H1 (cell line): ENCODE measurements around the gene CDHR5. TPM values are rescaled to one million over a fixed set of nuclear protein-coding genes. Genes with fewer than 3 reads are reported as not detected.

Source experiments
- CTCF ChIA-PET: fragments of 300-600 bp; sonication (Branson Sonifier 250); formaldehyde crosslinking; loops from one replicate; lab custom pipeline; 2021; ENCODE audit not compliant: partially characterized antibody; lab: Charles Lee
- POLR2A ChIA-PET: fragments of 300-600 bp; sonication (Branson Sonifier 250); formaldehyde crosslinking; loops from one replicate; lab custom pipeline; 2021; ENCODE audit warnings: inconsistent platforms; ENCODE audit not compliant: partially characterized antibody; lab: Charles Lee
- DNase-seq, 2 experiments: peaks; one replicate each; pipeline versions ENCODE4 v3.0.0 to v3.0.0-alpha.2; 2010 to 2022; ENCODE audit warnings: low spot score in 2 of 2, low read depth in 1 of 2, mixed read lengths in 1 of 2
- FAIRE-seq: peaks from 2 replicates; lab custom pipeline; 2011; peaks lifted over from hg19 to GRCh38; lab: Jason Lieb, UNC
- H2AFZ ChIP-seq: 2 replicates; pipeline ENCODE4 v1.8.1; 2012; ENCODE audit warnings: low read length, inconsistent platforms
- H2AK5ac ChIP-seq: 2 replicates; pipeline ENCODE4 v1.6.1; 2013; ENCODE audit warnings: low read depth, low read length
- H2BK120ac ChIP-seq: replicated peaks from 2 replicates; pipeline ENCODE3; 2013; ENCODE audit warnings: low read depth, low read length, inconsistent platforms
- H2BK12ac ChIP-seq: 2 replicates; pipeline ENCODE4 v1.6.1; 2013; ENCODE audit warnings: low read depth, low read length
- H2BK15ac ChIP-seq: 2 replicates; pipeline ENCODE4 v1.6.1; 2013; ENCODE audit warnings: low read length
- H2BK20ac ChIP-seq: 2 replicates; pipeline ENCODE4 v1.6.1; 2013; ENCODE audit warnings: low read length
- H2BK5ac ChIP-seq: 2 replicates; pipeline ENCODE4 v1.6.1; 2013; ENCODE audit warnings: low read depth, low read length
- H3K14ac ChIP-seq: 2 replicates; pipeline ENCODE4 v1.6.1; 2013; ENCODE audit warnings: inconsistent platforms; ENCODE audit not compliant: insufficient read length
- H3K18ac ChIP-seq: 2 replicates; pipeline ENCODE4 v1.6.1; 2013; ENCODE audit warnings: low read length; ENCODE audit errors: extremely low read depth
- H3K23ac ChIP-seq: 2 replicates; pipeline ENCODE4 v1.6.1; 2013; ENCODE audit warnings: inconsistent platforms; ENCODE audit not compliant: insufficient read length
- H3K23me2 ChIP-seq: 2 replicates; pipeline ENCODE4 v1.6.1; 2013; ENCODE audit warnings: low read depth, low read length
- H3K27ac ChIP-seq: 2 replicates; pipeline ENCODE4 v1.6.1; 2011; ENCODE audit warnings: low read depth, low read length, inconsistent platforms
- H3K27me3 ChIP-seq, 4 experiments: replicated peaks in 1 of 4; 1 replicate in 1 of 4; 2 replicates in 3 of 4; pipeline versions ENCODE4 v1.6.1 to v1.8.1; 2011 to 2013; ENCODE audit warnings: low read length in 3 of 4, mild to moderate bottlenecking in 3 of 4, inconsistent platforms in 2 of 4, mixed read lengths in 2 of 4, moderate library complexity in 1 of 4; ENCODE audit not compliant: control insufficient read depth in 3 of 4, insufficient read depth in 3 of 4; ENCODE audit errors: extremely low read depth in 1 of 4
- H3K36me3 ChIP-seq, 4 experiments: 2 replicates each; pipeline versions ENCODE4 v1.6.1 to v1.8.1; 2011 to 2013; ENCODE audit warnings: mild to moderate bottlenecking in 4 of 4, low read length in 3 of 4, moderate library complexity in 2 of 4, control low read depth in 1 of 4, inconsistent platforms in 1 of 4; ENCODE audit not compliant: insufficient read depth in 4 of 4, control insufficient read depth in 2 of 4
- H3K4ac ChIP-seq: replicated peaks from 2 replicates; pipeline ENCODE3; 2013; ENCODE audit warnings: low read length, low read depth, mixed read lengths, inconsistent platforms; ENCODE audit not compliant: insufficient read length
- H3K4me1 ChIP-seq, 4 experiments: replicated peaks in 1 of 4; 1 replicate in 1 of 4; 2 replicates in 3 of 4; pipeline versions ENCODE4 v1.6.1 to v1.8.1; 2011 to 2013; ENCODE audit warnings: low read length in 3 of 4, inconsistent platforms in 2 of 4, mixed read lengths in 1 of 4; ENCODE audit not compliant: insufficient read depth in 4 of 4, control insufficient read depth in 3 of 4
- H3K4me2 ChIP-seq, 2 experiments: 2 replicates each; pipeline versions ENCODE4 v1.6.1 to v1.8.1; 2011 to 2013; ENCODE audit warnings: low read depth in 2 of 2, low read length in 2 of 2, control low read depth in 1 of 2, inconsistent platforms in 1 of 2, mild to moderate bottlenecking in 1 of 2; ENCODE audit not compliant: insufficient read depth in 1 of 2
- H3K4me3 ChIP-seq, 4 experiments: fragments of 200-600, 300-600 bp in 1 of 4; sonication (generic), shearing (Covaris generic), sonication (Bioruptor Twin) in 1 of 4; 2 replicates each; pipeline versions ENCODE4 v1.5.1 to v1.8.1; 2011 to 2016; ENCODE audit warnings: low read length in 4 of 4, low read depth in 3 of 4, control low read depth in 2 of 4, inconsistent platforms in 2 of 4, mild to moderate bottlenecking in 2 of 4, mixed read lengths in 1 of 4, moderate library complexity in 1 of 4; ENCODE audit not compliant: insufficient read depth in 2 of 4; ENCODE audit errors: extremely low read depth in 1 of 4
- H3K56ac ChIP-seq: replicated peaks from 2 replicates; pipeline ENCODE3; 2013; ENCODE audit warnings: low read depth, mild to moderate bottlenecking, mixed read lengths, low read length, inconsistent platforms; ENCODE audit not compliant: insufficient read length
- H3K79me1 ChIP-seq: 2 replicates; pipeline ENCODE4 v1.6.1; 2013; ENCODE audit warnings: low read depth, low read length, control low read depth
- H3K79me2 ChIP-seq, 2 experiments: 2 replicates each; pipeline versions ENCODE4 v1.6.1 to v1.8.1; 2012 to 2013; ENCODE audit warnings: low read length in 2 of 2, mild to moderate bottlenecking in 2 of 2, inconsistent platforms in 1 of 2; ENCODE audit not compliant: insufficient read depth in 2 of 2, control insufficient read depth in 1 of 2
- H3K9ac ChIP-seq, 4 experiments: replicated peaks in 1 of 4; 1 replicate in 1 of 4; 2 replicates in 3 of 4; pipeline versions ENCODE4 v1.6.1 to v1.8.1; 2011 to 2013; ENCODE audit warnings: low read depth in 3 of 4, low read length in 3 of 4, control low read depth in 2 of 4, mild to moderate bottlenecking in 2 of 4, moderate library complexity in 2 of 4, inconsistent platforms in 1 of 4; ENCODE audit errors: extremely low read depth in 1 of 4
- H3K9me3 ChIP-seq, 2 experiments: 2 replicates each; pipeline versions ENCODE4 v1.6.1 to v1.8.1; 2012 to 2013; ENCODE audit warnings: mild to moderate bottlenecking in 2 of 2, moderate library complexity in 2 of 2, control low read depth in 1 of 2, inconsistent platforms in 1 of 2, low read depth in 1 of 2, low read length in 1 of 2, mixed read lengths in 1 of 2; ENCODE audit not compliant: insufficient read depth in 2 of 2
- H4K20me1 ChIP-seq, 2 experiments: replicated peaks in 1 of 2; 2 replicates each; pipeline versions ENCODE3 to v1.8.1; 2011 to 2013; ENCODE audit warnings: inconsistent platforms in 2 of 2, low read length in 2 of 2, mild to moderate bottlenecking in 1 of 2; ENCODE audit not compliant: insufficient read depth in 2 of 2, control insufficient read depth in 1 of 2
- H4K5ac ChIP-seq: 2 replicates; pipeline ENCODE4 v1.6.1; 2013; ENCODE audit warnings: low read length, low read depth, mixed read lengths, inconsistent platforms; ENCODE audit not compliant: insufficient read length
- H4K8ac ChIP-seq: 2 replicates; pipeline ENCODE4 v1.8.0; 2013; ENCODE audit warnings: mild to moderate bottlenecking, moderate library complexity, low read length, inconsistent platforms; ENCODE audit not compliant: insufficient read depth; ENCODE audit errors: extremely low read depth
- H4K91ac ChIP-seq: replicated peaks from 2 replicates; pipeline ENCODE3; 2013; ENCODE audit warnings: low read length, mixed read lengths, inconsistent platforms; ENCODE audit not compliant: insufficient read length
- BRCA1 ChIP-seq: IDR thresholded peaks from 2 replicates; pipeline ENCODE4 v1.6.1; 2012; ENCODE audit warnings: low read depth, low read length, improper control_type of control experiment
- CBX8 ChIP-seq: fragments of 300-800, 300-1000 bp; sonication (generic); IDR thresholded peaks from 2 replicates; pipeline ENCODE4 v1.7.1; 2016; ENCODE audit warnings: low read depth, low read length, borderline replicate concordance
- JUND ChIP-seq: IDR thresholded peaks from 2 replicates; pipeline ENCODE4 v1.6.1; 2011; ENCODE audit warnings: mild to moderate bottlenecking, improper control_type of control experiment, low read length
- RXRA ChIP-seq: IDR thresholded peaks from 2 replicates; pipeline ENCODE4 v1.6.1; 2011; ENCODE audit warnings: low read depth, mild to moderate bottlenecking, low read length, moderate library complexity; ENCODE audit not compliant: insufficient read depth
- USF2 ChIP-seq: IDR thresholded peaks from 2 replicates; pipeline ENCODE4 v1.6.1; 2011; ENCODE audit warnings: low read length, improper control_type of control experiment
- YY1 ChIP-seq: IDR thresholded peaks from 2 replicates; pipeline ENCODE4 v1.6.1; 2011; ENCODE audit warnings: low read depth, mild to moderate bottlenecking, low read length
- WGBS, 2 experiments: shearing (Covaris generic) in 1 of 2; methylation state at CpG; one replicate each; pipeline versions ENCODE4 v1.1.6 to v1.1.7; 2013 to 2015; ENCODE audit warnings: low lambda C conversion rate in 2 of 2, mixed read lengths in 2 of 2, inconsistent platforms in 1 of 2, low coverage in 1 of 2, missing lambda C conversion rate in 1 of 2; ENCODE audit not compliant: insufficient replicate concordance in 2 of 2, insufficient coverage in 1 of 2, insufficient read length in 1 of 2; ENCODE audit errors: extremely low coverage in 1 of 2, missing lambda C conversion rate in 1 of 2; 5-methylcytosine and 5-hydroxymethylcytosine counted together
- polyA plus RNA-seq, 7 experiments: library from polyadenylated mRNA; depleted of rRNA in 3 of 7; stranded (reverse) in 5 of 7; unstranded in 2 of 7; fragments of >200 nt in 5 of 7; fragments of 200-250 nt in 2 of 7; gene quantifications; 1 replicate in 5 of 7; 2 replicates in 1 of 7; 4 replicates in 1 of 7; pipeline versions ENCODE4 v1.2.1 to v1.2.3, GENCODE V29; 2011 to 2013; ENCODE audit warnings: missing spikeins in 2 of 7, mixed read lengths in 2 of 7
- total RNA-seq: library from RNA; stranded (reverse); fragmentation: NEBNext Ultra II Directional; extraction: Animal tissue kit (Norgen Biotek cat#: 25700); gene quantifications from 2 replicates; pipeline ENCODE4 v1.2.1, GENCODE V29; 2021

Gene CDHR5
- total and polyA plus RNA-seq, 2 of the 8 experiments (the other 6 are each of a cell fraction or from before 2014, with no cell fraction given): not detected

GRCh38 chr11:589798-590197, 35.0 kb downstream of the CDHR5 start:
- no peak for FAIRE-seq
- no peak overlapping the region for H3K23ac ChIP-seq
- no peak overlapping the region for H4K91ac ChIP-seq
- H3K36me3 ChIP-seq: peaks cover 27 to 63% (median 50%) of the 10 kb centered on the region in 4 experiments
- H4K5ac ChIP-seq: no peak overlapping the region
- H3K9ac ChIP-seq: no peak overlapping the region
- no peaks in the 10 kb centered on the region for H3K23me2 ChIP-seq
- H3K4me2 ChIP-seq: no peak overlapping the region
- no peak overlapping the region for H3K4me3 ChIP-seq
- H2AK5ac ChIP-seq: no peak overlapping the region
- H4K8ac ChIP-seq: no peak overlapping the region
- no peak overlapping the region for H3K4ac ChIP-seq
- ChIA-PET POLR2A (interaction anchor here (0.7 to 1.2 kb wide), 3 partner anchors 17 to 101 kb away, joined by 3 to 5 read pairs (median 5); no protein-coding TSS in a partner anchor), CTCF (interaction anchor here (1.9 kb wide), 1 partner anchor 12 kb away, joined by 11 read pairs; no protein-coding TSS in a partner anchor)
- no peak for TF ChIP-seq RXRA
- TF ChIP-seq YY1: no peak
- TF ChIP-seq BRCA1: no peak
- TF ChIP-seq CBX8: no peak
- TF ChIP-seq USF2: no peak
- TF ChIP-seq JUND: no peak
- no peak overlapping the region for H2BK15ac ChIP-seq
- H3K27me3 ChIP-seq: no peaks in the 10 kb centered on the region
- H3K4me1 ChIP-seq: no peaks in the 10 kb centered on the region
- H2BK20ac ChIP-seq: no peak overlapping the region
- no peak for DNase-seq
- H3K14ac ChIP-seq: no peak overlapping the region
- no peak overlapping the region for H2BK120ac ChIP-seq
- H2BK12ac ChIP-seq: no peak overlapping the region
- no peak overlapping the region for H2BK5ac ChIP-seq
- H3K56ac ChIP-seq: no peak overlapping the region
- H3K9me3 ChIP-seq: no peaks in the 10 kb centered on the region
- no peak overlapping the region for H2AFZ ChIP-seq
- WGBS, 2 experiments: 94% methylated on average over 26 of the region's 26 CpGs; no CpG with 5 or more reads in 1 of the 2 experiments
- peaks cover 13 to 14% of the 10 kb centered on the region in 2 experiments for H4K20me1 ChIP-seq
- no peak overlapping the region for H3K27ac ChIP-seq
- peaks cover 5% of the 10 kb centered on the region; the same call in 1 of the 2 replicates for H3K79me1 ChIP-seq
- peaks cover 0 to 3% of the 10 kb centered on the region in 2 experiments; a peak in 2 of 4 replicates for H3K79me2 ChIP-seq
- no peak overlapping the region for H3K18ac ChIP-seq
